HG02798 (cell line): ENCODE data around the gene PSMG3.

Source experiments
- ATAC-seq: cut with Tn5 transposase; IDR thresholded peaks from one replicate; pipeline ENCODE4 v1.9.1; 2021; ENCODE audit warnings: mild to moderate bottlenecking; ENCODE audit not compliant: unreplicated experiment, poor library complexity

The PSMG3 gene

DNA sequence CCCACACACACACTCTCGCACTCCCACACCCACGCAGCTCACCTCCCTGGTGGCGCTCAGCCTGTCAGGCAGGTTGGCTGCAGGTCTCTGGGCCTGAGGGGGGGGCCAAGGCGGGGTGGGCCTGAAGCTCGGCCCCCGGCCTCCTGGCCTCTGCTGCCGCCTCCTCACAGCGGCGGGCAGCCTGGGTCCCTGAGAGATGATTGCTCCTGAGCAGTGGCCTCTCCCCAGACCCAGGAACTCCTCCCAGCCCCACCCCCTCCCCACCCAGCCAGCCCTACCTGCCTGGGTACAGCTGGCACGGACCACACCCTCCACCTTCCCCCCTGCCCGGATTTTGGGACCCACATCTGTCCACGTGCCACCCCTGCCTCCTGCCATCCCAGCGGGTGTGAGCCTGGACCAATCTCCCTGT is 9.2 kb downstream of the PSMG3 start:
- no peak for ATAC-seq

DNA sequence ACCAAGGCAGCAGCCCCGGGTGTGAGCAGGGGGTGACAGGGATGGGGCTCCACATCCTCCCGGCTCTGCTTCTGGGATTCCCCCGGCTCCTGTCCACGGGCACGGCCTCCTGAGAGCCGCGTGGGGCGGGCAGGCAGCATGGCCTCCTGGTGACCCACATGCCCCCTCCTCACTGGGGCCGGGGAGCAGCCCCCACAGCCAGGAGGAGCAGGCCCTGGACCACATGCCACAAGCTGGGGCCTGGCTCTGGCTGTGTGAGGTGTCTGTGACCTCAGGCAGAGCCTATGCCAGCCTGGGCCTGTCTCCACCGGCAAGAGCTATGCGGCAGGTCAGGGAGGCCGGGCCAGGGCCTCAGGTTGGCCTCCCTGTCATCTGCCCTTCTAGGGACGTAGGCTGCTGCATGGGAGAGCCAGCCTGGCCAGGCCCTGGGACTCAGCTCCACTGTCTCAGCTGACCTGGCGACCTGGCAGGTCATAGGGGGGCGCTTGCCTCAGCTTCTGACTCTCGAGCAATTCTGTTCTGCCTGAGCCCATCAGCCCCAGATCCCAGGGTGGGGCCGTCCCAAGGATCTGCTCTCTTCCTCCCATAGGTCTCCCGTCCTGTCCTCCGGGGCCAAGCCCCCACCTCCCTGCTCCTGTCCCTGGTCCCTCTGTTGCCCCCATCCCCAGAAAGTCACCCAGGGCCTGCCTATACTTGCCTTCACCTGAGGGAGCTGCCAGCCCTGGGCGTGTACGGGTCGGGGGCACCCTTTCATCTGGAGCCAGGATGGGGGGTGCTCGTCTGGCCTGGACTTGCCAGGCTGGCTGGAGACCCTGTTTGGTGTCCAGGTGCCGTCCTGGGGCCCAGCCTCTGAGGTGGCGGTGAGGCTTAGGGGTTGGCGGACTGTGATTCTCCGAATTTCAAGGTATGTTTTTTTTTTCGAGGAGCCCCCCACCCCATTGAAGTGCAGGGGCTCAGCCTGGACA is 9.9 kb downstream of the PSMG3 start:
- ATAC-seq, result no peak

DNA sequence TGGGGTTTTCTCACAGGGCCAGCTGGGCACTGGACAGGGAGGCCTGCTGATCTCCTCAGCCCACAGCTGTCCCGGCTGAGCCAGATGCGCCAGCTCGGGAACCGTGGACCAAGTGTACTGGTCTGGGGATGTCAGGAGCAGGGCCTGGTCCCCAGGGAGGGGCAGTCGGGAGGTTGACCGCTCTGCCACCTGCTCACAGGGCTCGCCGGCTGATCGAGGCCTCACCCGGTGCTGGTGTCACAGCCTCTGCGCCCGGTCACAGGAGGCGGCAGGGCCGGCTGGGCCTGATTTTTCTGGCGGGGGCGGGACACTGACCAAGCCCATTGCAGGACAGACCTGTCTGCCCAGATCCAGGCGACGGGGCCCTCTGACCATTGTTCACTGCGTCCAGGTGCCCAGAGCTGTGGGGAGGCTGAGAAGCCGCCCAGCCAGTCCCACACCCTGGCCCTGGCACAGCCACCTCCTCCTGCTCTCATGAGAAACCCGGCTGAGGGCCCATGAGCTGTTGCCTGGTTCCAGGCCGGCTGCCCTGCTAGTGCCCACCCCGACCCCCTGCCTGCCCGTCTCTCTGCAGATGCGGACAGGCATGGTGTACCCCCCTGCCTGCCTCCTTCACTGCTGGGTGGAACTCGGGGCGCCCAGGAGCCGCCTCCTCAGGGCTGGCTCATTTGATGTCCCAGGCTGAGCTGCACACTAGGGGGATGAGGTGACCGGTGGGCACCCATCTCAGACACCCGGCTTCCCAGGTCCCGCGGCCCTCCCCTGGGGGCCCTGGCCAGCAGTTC is 10.8 kb downstream of the PSMG3 start:
- ATAC-seq, result no peak

DNA sequence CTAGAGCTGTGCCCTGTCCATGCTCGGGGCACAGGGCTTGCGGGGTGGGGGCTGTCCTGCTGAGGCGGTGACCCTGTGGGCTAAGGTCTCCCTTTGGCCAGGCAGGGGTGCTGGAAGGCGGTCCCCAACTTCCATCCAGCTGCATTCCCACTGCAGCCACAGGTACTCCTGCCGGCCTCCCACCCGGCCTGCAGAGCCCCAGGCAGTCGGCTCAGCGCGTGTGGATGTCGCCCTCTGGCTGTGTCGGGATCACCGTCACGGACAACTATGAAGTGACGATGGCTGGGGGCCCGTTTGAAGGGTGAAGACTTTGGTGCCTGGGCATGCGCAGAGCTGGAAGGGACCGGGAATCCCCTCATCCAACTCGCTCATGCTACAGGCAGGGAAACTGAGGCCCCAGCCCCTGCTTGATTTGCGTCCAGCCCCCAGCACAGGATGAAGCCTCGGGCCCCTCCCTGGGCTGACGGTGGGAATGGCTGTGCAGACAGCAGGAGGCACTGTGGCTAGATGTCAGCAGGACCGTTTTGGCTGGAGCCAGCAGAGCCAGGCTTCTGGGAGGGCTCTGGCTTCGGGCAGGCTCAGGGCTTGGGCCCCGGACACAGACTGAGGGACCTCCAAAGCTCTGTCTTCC is 11.5 kb downstream of the PSMG3 start:
- ATAC-seq, result no peak

DNA sequence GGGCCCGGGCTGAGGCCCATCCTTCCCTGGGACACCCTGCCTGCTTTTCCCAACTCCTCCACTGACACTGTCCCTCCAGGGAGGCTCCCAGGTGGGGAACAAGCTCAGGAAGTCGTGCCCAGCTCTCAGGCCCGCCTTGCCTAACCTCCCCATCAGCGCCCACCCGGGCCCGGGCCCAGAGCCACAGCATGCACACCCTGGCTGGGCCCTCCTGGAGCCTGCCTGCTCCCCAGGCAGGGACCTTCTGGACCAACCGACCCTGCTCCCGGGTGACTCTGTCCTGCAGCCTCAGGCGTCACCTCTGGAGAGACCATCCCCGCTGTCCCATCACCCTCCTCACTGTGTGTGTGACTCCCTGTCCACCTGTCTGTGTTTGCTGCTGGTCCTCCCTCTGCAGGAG is 12.1 kb downstream of the PSMG3 start:
- no peak for ATAC-seq

DNA sequence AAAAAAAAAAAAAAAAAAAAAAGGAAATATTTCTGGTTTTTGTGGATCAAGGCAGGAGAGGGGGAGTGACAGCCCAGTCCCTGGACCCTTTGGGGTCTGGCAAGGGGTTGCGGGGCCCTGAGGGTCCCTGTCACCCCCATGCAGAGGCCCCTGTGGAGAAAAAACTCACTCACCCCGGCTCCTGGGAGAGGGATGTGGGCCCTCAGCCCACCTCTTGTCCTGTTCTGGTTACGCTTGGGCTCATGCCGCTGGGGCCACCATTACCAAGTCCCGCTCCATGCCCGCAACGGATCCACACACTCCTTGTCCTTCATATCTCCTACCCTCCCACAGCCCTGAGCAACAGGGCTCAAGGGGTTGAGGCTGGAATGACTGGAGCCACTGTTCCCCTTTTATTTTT is 12.8 kb downstream of the PSMG3 start:
- no peak for ATAC-seq

DNA sequence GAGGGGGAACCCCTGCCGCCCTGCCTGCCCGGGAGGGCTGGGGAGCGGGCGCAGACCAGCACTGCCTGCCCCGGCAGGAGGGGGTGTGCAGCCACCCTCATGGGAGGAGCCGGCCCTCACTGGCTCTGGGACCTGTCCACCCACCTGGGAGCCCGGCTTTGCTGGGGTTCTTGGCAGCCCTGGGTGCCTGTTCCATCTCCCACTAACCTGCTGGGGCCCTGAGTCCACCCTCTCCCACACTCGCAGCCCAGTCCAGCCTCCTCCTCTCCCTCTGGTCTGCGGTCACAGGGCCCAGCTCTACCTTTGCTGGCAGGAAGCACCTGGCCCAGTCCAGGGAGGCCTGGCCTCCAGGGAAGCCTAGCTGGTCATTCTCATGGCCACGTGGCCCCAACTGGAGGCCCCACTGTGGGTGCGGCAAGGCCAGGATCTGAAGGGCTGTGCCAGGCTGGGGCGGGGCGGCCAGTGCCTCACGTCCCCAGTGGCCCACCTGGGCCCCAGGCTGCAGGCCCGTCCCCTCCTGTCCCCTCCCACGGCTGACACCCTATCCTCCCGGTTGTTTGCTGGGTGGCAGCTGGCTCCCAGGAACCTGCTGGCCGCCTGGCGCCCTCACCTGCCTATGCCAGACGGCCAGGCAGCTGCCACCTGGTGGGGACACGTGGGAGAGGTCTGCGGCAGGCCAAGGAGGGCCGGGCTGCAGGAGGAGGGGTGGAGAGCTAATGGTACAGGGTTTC is 13.9 kb downstream of the PSMG3 start, which contains the start of gene TMEM184A:
TSS of gene TMEM184A (minus strand) at position 393 of the 731 bp plus-strand sequence. CDS start 721 bp downstream, outside the sequence.
- ATAC-seq, result no peak

DNA sequence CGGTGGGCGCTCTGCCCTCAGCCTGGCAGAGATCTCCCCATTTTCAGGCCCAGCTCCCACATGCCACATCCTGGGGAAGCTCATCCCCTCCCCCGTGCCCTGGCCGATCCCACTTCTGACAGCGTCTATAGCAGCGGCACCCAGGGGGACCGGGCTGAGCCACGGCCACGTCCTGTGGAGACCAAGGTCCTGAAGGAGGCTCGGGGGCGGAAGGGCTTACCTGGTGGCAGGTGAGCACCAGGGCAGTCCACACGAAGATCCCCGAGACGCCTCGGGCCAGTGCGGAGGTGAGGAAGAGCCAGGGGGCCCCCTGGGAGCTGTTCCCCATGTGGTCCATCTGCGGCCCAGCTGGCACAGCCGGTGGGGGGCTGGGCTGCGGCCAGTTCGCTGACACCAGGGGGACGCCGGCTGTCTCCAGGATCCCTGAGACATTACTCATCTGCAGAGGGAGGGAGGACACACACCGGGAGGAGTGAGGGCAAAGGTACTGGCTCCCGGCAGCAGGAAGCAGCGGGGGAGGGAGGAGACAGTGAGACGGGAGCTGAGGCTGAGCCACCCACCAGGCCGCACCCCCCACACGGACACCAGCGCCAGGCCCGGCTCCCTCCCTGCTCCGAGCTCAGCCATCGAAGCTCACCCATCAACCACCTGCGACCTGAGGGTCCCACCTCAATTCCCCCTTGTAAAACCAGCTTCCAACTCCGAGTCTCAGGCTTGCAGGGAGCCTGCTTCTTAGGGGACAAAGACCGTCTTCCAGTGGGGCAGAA is 14.6 kb downstream of the PSMG3 start:
- no peak for ATAC-seq

DNA sequence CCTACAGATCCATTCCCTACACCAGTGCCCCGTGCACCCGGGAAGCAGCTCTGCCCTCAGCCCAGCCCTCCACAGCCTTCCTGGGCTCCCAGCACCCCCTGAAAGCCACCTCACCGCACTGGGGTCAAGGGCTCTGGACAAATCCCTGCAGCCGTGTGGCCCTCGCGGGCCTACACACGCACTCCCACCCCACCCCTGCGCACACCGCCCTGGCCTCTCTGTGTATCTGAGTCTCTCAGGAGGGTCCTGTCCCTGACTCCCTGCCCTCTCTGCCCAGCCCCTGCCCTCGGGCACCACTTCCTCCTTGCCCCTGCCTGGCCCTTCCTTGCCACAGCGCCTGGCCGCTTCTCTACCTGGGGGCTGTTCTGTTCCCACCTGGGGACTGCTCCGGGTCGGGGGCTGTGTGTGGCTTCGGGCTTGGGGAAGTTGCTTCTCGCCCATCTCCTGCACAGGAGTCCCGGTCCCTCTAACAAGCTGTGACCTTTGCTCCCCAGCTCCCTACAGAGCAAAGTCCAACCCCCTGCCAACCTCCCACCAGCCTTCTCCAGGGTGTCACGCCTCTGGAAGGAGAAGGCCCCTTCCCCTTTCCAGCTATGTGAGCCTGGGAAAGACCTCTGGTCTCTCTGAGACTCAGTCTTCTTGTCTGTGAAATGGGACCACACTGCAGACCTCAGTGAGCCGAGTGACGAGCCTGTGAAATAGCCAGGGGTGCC is 15.3 kb downstream of the PSMG3 start:
- ATAC-seq, result no peak

DNA sequence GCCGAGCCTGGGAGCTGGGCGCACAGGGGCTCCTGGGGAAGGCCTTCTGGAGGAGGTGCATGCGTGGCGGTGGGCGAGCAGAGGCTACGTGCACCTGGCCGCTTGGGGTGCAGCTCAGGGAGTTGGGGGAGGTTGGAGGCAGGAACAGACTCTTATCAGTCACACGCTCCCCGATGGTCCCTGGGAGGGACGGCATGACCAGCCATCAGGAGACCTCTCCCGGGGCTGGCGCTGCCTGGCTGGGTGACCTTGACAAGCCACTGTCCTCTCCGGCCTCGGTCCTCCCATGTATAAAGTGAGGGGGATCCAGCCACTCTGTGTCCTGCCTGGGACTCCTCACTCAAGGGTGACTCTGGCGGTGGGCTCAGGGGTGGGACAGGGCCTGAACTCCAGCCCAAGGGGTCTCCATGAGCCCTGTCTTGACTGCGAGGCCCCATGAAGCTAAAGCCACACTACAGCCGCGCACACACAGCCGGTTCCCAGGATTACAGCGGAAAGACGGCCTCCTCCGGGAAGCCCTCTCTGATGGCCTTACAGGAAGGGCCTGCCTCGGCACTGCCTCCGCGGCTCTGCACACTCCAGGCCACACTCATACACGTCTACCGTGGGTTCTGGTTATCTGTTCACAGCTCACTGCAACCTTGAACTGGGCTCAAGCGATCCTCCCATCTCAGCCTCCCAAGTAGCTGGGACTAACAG is 16.2 kb downstream of the PSMG3 start:
- no peak for ATAC-seq

DNA sequence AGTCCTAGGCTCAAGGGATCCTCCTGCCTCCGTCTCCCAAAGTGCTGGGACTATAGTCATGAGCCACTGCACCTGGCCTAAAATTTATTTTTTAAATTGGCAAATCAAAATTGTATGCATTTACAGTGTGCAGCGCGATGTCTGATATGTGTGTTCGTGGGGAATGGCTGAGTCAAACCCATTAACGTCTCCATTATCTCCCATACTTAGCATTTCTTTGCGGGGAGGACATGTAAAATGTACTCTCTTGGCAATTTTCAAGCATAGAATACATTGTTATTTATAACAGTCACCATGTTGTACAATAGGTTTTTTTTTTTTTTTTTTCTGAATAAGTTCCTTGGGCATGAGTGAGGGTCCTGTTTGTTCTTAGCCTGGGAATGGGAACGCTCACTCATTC is 17.6 kb downstream of the PSMG3 start:
- ATAC-seq, result no peak

DNA sequence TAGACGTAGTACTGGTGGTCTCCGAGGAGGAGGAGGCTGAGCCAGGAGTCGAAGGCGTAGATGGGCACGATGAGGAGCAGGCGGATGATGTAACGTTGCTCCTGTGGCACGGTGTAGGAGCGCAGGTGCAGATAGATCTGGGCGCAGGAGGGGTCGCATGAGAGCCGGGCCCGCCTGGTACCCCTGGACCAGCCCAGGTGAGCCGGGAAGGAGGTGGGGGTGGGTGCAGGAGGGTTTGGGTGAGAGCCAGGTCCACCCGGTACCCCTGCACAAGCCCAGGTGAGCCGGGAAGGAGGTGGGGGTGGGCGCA is 19.0 kb downstream of the PSMG3 start:
- ATAC-seq, result no peak

DNA sequence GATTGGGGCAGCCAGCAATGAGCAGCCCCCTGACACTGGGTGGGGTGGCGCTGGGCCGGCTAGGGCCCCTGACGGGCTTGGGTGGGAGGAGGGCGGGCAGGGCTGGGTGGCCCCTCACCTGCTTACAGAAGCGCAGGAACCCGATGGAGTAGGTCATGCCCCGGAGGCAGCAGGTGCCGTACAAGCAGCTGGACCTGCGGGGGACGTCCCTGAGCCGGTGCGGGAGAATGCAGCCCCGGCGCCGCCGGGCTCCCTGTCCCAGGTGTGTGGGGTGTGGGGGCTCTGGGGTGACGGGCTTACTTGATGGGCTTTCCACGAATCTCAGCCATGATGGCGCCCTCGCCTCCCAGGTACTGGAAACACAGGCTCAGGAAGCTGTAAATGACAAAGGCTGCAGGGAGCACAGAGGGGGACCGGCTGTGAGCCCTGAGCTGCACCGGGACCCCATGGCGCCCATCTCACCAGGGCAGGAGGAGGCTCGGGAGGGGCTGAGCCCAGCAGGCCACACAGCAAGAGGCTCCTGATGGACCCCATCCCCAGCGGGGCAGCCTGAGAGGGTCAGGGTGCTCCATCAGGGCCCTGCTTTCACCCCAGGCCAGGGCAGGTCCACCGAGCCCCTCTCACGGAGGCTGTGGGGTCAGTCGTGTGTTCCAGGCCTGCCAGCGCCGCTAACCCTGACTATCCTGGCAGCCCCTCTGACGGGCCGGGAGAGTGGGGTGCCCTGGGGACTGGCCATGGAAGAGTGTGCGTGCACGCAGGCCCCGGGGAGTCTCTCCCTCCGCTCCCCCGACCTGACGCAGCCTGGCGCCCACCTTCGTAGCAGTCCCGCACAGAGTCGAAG is 19.6 kb downstream of the PSMG3 start:
- no peak for ATAC-seq

DNA sequence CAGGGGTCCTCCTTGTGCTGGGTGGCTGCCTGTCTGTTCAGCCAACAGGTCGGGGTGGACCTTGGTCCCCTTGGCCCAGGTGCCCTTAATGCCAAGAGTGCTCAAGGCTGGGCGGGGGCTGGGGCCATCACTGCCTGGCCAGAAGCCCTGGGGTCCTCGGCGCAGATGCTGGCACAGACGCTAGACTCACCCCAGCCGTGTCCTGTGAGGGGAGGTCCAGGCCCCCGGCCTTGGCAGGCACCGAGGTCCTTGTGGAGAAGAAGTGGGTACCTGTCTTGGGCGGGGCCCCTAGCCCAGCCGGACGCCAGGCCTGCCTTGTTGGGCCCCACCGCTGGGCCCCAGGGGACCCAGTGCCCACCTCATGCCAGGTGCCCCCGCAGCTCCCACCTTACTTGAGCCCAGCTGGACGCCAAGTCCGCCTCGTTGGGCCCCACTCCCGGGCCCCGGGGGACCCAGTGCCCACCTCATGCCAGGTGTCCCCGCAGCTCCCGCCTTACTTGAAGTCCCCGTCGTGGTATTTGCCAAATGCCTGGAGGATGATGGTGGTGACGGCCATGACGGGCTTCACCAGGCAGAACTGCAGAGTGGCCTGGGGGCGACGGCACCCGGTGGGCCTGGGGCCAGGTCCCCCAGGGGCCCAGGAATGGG is 20.4 kb downstream of the PSMG3 start:
- ATAC-seq, result no peak

DNA sequence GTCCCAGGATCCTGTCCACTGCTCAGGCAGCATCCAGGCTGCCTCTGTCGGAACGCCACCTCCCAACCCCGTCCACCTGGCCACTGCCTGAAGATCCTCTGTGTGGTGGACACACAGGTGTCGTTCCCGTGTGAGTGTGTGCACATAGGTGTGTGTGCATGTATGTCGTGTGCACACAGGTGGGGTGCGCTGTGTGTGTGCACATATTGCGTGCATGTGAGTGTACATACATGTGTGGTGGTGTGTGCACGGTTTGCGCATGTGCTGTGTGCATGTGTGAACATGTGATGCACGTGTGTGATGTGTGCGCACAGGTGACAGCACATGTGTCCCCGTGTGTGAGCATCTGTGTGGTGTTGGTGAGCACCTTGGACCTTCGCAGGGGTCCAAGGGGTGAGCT is 20.9 kb downstream of the PSMG3 start:
- ATAC-seq, result no peak

DNA sequence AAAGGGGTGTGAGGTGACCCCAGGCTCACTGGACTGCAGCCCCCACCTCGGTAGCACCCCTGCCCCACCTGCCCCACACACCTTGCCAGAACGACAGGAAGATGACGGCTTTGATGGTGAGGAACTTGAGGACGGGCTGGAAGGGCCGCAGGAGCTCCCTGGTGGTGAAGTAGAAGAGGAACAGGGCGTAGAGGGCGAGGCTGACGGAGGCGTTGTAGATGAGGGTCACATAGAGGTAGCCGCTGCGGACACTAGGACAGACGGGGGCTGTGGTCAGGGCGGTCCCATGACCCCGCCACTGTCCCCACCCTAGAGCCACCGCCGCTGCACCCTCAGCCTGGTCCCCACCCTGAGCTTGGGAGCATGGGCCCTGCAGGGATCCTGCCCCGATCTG is 21.4 kb downstream of the PSMG3 start:
- no peak for ATAC-seq

DNA sequence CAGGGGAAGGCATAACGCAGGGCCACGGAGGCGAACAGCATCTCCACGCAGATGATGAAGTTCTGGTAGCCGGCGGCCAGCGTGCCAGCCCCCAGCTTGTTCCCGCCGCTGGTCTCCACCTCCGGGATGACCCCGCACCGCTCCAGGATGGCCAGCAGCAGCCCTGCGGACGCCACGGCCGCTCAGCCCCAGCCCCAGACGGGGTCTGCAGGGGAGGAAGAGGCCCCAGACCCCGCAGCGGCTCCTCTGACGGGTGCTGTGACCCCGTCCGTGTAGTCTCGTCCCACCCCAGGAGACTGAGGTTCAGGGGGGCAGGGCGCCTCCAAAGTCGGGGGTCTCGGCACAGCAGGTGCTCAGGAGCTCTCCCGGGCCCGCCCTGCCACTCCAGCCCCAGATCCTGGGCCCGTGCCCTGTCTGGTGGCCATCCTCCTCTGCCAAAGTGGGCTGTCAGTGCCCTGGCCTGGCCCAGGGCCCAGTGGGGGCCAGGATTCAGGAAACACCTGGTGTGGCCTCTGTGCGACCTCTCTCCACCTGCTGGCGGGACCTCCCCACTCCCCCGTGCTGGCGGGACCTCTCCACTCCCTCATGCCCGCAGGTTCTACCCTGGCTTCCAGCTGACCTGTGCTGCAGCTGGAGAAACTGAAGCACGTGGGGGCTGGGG is 21.9 kb downstream of the PSMG3 start:
- ATAC-seq, result no peak
